NCI-H226 (cell line): Measurements from ENCODE around the gene ARHGAP4.

Source experiments
- DNase-seq: peaks from one replicate; pipeline ENCODE4 v3.0.0-alpha.2; 2015

The ARHGAP4 gene

GRCh38 chrX:153877571-153878261 lies 48.3 kb downstream of the ARHGAP4 start:
- no peak for DNase-seq

- DNase-seq: no peak
Observed at GRCh38 chrX:153876112-153876491, 50.0 kb downstream of the ARHGAP4 start.

- peak; percentile 30 for DNase-seq
Observed at GRCh38 chrX:153875391-153876111, 50.5 kb downstream of the ARHGAP4 start.

GRCh38 chrX:153874366-153875125 lies 51.5 kb downstream of the ARHGAP4 start:
- DNase-seq: no peak

GRCh38 chrX:153874085-153874365 lies 52.0 kb downstream of the ARHGAP4 start:
- DNase-seq: no peak

- no peak for DNase-seq
Observed at GRCh38 chrX:153873282-153874084, 52.6 kb downstream of the ARHGAP4 start.

GRCh38 chrX:153871946-153872878 lies 53.9 kb downstream of the ARHGAP4 start:
- DNase-seq: no peak

- no peak for DNase-seq
Observed at GRCh38 chrX:153871451-153871850, 54.6 kb downstream of the ARHGAP4 start.

- DNase-seq: no peak
Observed at GRCh38 chrX:153870791-153871360, 55.2 kb downstream of the ARHGAP4 start.

- no peak for DNase-seq
Observed at GRCh38 chrX:153870288-153870690, 55.8 kb downstream of the ARHGAP4 start.

- no peak for DNase-seq
Observed at GRCh38 chrX:153869473-153870287, 56.4 kb downstream of the ARHGAP4 start.

- DNase-seq: no peak
Observed at GRCh38 chrX:153868576-153869472, 57.2 kb downstream of the ARHGAP4 start.

GRCh38 chrX:153867671-153868070 lies 58.4 kb downstream of the ARHGAP4 start:
- DNase-seq: no peak

GRCh38 chrX:153867139-153867538 lies 58.9 kb downstream of the ARHGAP4 start:
- DNase-seq: no peak

- DNase-seq: no peak
Observed at GRCh38 chrX:153866302-153867019, 59.6 kb downstream of the ARHGAP4 start.

- no peak for DNase-seq
Observed at GRCh38 chrX:153865685-153866084, 60.4 kb downstream of the ARHGAP4 start.

- DNase-seq: no peak
Observed at GRCh38 chrX:153865321-153865580, 60.8 kb downstream of the ARHGAP4 start.

- DNase-seq: no peak
Observed at GRCh38 chrX:153864561-153865320, 61.3 kb downstream of the ARHGAP4 start.
